HepG2 (cell line): ENCODE data around the gene MBD5. TPM values are rescaled to one million over a fixed set of nuclear protein-coding genes. Genes with fewer than 3 reads are reported as not detected.
A peak's percentile ranks its signal among the peaks of the same experiment; 100 is the strongest.

Experiments used
- ATAC-seq: fragments of 200-7000 bp; cut with Tn5 transposase; 3 replicates; pipeline ENCODE4 v1.9.1; 2020; ENCODE audit warnings: mild to moderate bottlenecking, moderate library complexity
- BruUV-seq: library from RNA; stranded (reverse); fragments of 400-500 nt; replicated peaks from 2 replicates; lab custom pipeline; 2021; lab: Mats Ljungman, UMichigan
- CTCF ChIA-PET: fragments of 300-600 bp; formaldehyde crosslinking; extraction: SDS; loops from one replicate; lab custom pipeline; 2021; ENCODE audit warnings: low total read pairs, inconsistent platforms, low intra/inter-chr PET ratio; lab: Yijun Ruan, JAX
- POLR2A ChIA-PET: fragments of 350-600 bp; sonication (Branson Sonifier 250); formaldehyde crosslinking; loops from one replicate; lab custom pipeline; 2020; ENCODE audit warnings: antibody characterized with exemption, inconsistent platforms; lab: Yijun Ruan, JAX
- DNase-seq: peaks from one replicate; pipeline ENCODE4 v3.0.0-alpha.2; 2015; ENCODE audit warnings: low spot score
- FAIRE-seq: peaks from 3 replicates; lab custom pipeline; 2011; peaks lifted over from hg19 to GRCh38; lab: Jason Lieb, UNC
- H2AFZ ChIP-seq: one replicate; pipeline ENCODE4 v1.6.1; 2011; ENCODE audit warnings: low read length, inconsistent platforms
- H3K27ac ChIP-seq: fragments of 300-600 bp; 3 replicates; pipeline ENCODE4 v1.8.0; 2011; ENCODE audit warnings: mixed run types, mild to moderate bottlenecking, mixed read lengths, low read length, inconsistent platforms; ENCODE audit not compliant: insufficient read depth; ENCODE audit errors: extremely low read length
- H3K27me3 ChIP-seq, 2 experiments: fragments of 200-600 bp in 1 of 2; 2 replicates in 1 of 2; 3 replicates in 1 of 2; pipeline versions ENCODE4 v1.6.0 to v1.8.0; 2011; ENCODE audit warnings: low read length in 2 of 2, mild to moderate bottlenecking in 2 of 2, moderate library complexity in 2 of 2, inconsistent platforms in 1 of 2; ENCODE audit not compliant: insufficient read depth in 2 of 2, control insufficient read depth in 1 of 2
- H3K36me3 ChIP-seq, 2 experiments: fragments of 200-600 bp in 1 of 2; replicated peaks in 1 of 2; 2 replicates in 1 of 2; 3 replicates in 1 of 2; pipeline versions ENCODE4 v1.5.1 to v1.8.0; 2011; ENCODE audit warnings: low read length in 2 of 2, inconsistent platforms in 1 of 2; ENCODE audit not compliant: insufficient read depth in 2 of 2, control insufficient read depth in 1 of 2
- H3K4me1 ChIP-seq: 2 replicates; pipeline ENCODE4 v1.5.1; 2012; ENCODE audit warnings: low read length, inconsistent platforms; ENCODE audit not compliant: insufficient read depth
- H3K4me2 ChIP-seq: 2 replicates; pipeline ENCODE4 v1.6.0; 2011; ENCODE audit warnings: low read depth, low read length, inconsistent platforms
- H3K4me3 ChIP-seq, 3 experiments: fragments of 200-600 bp in 1 of 3; sonication (generic), shearing (Covaris generic) in 1 of 3; replicated peaks in 1 of 3; 2 replicates each; pipeline ENCODE4 v1.5.1; 2011 to 2016; ENCODE audit warnings: low read length in 3 of 3, inconsistent platforms in 2 of 3, low read depth in 2 of 3, mild to moderate bottlenecking in 2 of 3, control low read depth in 1 of 3, mixed read lengths in 1 of 3; ENCODE audit not compliant: insufficient read depth in 1 of 3
- H3K79me2 ChIP-seq: one replicate; pipeline ENCODE4 v1.6.1; 2011; ENCODE audit warnings: low read length, inconsistent platforms; ENCODE audit not compliant: insufficient read depth
- H3K9ac ChIP-seq: 2 replicates; pipeline ENCODE4 v1.6.0; 2011; ENCODE audit warnings: mild to moderate bottlenecking, low read depth, low read length, inconsistent platforms; ENCODE audit not compliant: insufficient read depth
- H3K9me3 ChIP-seq: 2 replicates; pipeline ENCODE4 v1.5.1; 2012; ENCODE audit warnings: mild to moderate bottlenecking, low read length
- H4K20me1 ChIP-seq: 2 replicates; pipeline ENCODE4 v1.6.0; 2011; ENCODE audit warnings: inconsistent platforms, mild to moderate bottlenecking, low read length, moderate library complexity; ENCODE audit not compliant: insufficient read depth
- BCL6 ChIP-seq: IDR thresholded peaks from 2 replicates; pipeline ENCODE4 v1.6.1; 2016; ENCODE audit warnings: missing genetic modification reagents, missing compliant biosample characterization
- HNF4A ChIP-seq: sonication (generic); formaldehyde crosslinking; IDR thresholded peaks from 2 replicates; pipeline ENCODE4 v1.4.0; 2020; ENCODE audit warnings: missing genetic modification reagents
- NR2F1 ChIP-seq, 2 experiments: fragments of 450-650 bp in 1 of 2; formaldehyde crosslinking in 1 of 2; IDR thresholded peaks; 2 replicates each; pipeline versions ENCODE4 v1.5.0 to v1.6.1; 2016 to 2020; ENCODE audit warnings: mild to moderate bottlenecking in 1 of 2, missing compliant biosample characterization in 1 of 2, missing genetic modification reagents in 1 of 2, moderate library complexity in 1 of 2
- SRSF1 ChIP-seq: fragments of 200-400 bp; formaldehyde crosslinking; optimal IDR thresholded peaks from 2 replicates; pipeline ENCODE3; 2017; ENCODE audit warnings: mild to moderate bottlenecking, low read depth, low read length, moderate library complexity
- ZBTB26 ChIP-seq: IDR thresholded peaks from 2 replicates; pipeline ENCODE4 v1.6.1; 2016; ENCODE audit warnings: missing compliant biosample characterization, missing genetic modification reagents, borderline replicate concordance
- WGBS: methylation state at CpG from one replicate; pipeline ENCODE4 v1.1.6; 2017; ENCODE audit warnings: low lambda C conversion rate; 5-methylcytosine and 5-hydroxymethylcytosine counted together
- in situ Hi-C: cut with HindIII; loops from 2 replicates; pipeline ENCODE4 v1.10.0; 2017; ENCODE audit warnings: low pct_unique_long_range_greater_than_20kb; ENCODE audit not compliant: extremely low pct_ligation_motif_present
- intact Hi-C: fragments of 100-400 bp; cut with micrococcal nuclease; formaldehyde crosslinking; loops from one replicate; pipeline ENCODE4 v1.10.0; 2022; ENCODE audit not compliant: unreplicated experiment
- polyA plus RNA-seq, 8 experiments: library from polyadenylated mRNA; depleted of rRNA in 3 of 8; stranded (reverse) in 7 of 8; unstranded in 1 of 8; fragments of >200 nt; fragmentation: Illumina TruSeq in 4 of 8; extraction: Trizol in 4 of 8; gene quantifications; 2 replicates each; pipeline versions ENCODE4 v1.2.1 to v1.2.3, GENCODE V29; 2011 to 2016; ENCODE audit warnings: low read depth in 4 of 8, missing spikeins in 1 of 8, mixed read lengths in 1 of 8; ENCODE audit not compliant: insufficient read depth in 1 of 8
- total RNA-seq, 5 experiments: library from RNA; depleted of rRNA; stranded (reverse); fragments of >200 nt; fragmentation: Illumina TruSeq; extraction: Trizol; gene quantifications; 2 replicates each; pipeline ENCODE4 v1.2.3, GENCODE V29; 2016; ENCODE audit warnings: low read depth in 1 of 5
- TF ChIP-seq, protein P1 (sequence below): IDR thresholded peaks from 2 replicates; pipeline ENCODE4 v1.4.0; 2020; ENCODE audit warnings: mild to moderate bottlenecking, missing genetic modification reagents
- TF ChIP-seq, protein P2 (sequence below): fragments of 450-650 bp; IDR thresholded peaks from 2 replicates; pipeline ENCODE4 v1.6.1; 2016

The MBD5 gene
- total and polyA plus RNA-seq, 2 of the 13 experiments (the other 11 are each of a cell fraction or from before 2014, with no cell fraction given), result 13.5 to 26.4 TPM

- TF ChIP-seq SRSF1 (no peak), HNF4A (CRISPR knock-in tag) (0 out of 2 replicates have a peak, but pooled peaks have one; percentile 22), BCL6 (CRISPR knock-in tag) (peak; percentile 87), ZBTB26 (CRISPR knock-in tag) (peak; percentile 69; the same call in 1 of the 2 replicates), NR2F1 (CRISPR knock-in tag; IDR thresholded peaks at IDR 0.05) (0 out of 4 replicates have a peak, but pooled peaks of 1 of the 2 experiments have one; percentile 11)
- TF ChIP-seq, protein P1, sequence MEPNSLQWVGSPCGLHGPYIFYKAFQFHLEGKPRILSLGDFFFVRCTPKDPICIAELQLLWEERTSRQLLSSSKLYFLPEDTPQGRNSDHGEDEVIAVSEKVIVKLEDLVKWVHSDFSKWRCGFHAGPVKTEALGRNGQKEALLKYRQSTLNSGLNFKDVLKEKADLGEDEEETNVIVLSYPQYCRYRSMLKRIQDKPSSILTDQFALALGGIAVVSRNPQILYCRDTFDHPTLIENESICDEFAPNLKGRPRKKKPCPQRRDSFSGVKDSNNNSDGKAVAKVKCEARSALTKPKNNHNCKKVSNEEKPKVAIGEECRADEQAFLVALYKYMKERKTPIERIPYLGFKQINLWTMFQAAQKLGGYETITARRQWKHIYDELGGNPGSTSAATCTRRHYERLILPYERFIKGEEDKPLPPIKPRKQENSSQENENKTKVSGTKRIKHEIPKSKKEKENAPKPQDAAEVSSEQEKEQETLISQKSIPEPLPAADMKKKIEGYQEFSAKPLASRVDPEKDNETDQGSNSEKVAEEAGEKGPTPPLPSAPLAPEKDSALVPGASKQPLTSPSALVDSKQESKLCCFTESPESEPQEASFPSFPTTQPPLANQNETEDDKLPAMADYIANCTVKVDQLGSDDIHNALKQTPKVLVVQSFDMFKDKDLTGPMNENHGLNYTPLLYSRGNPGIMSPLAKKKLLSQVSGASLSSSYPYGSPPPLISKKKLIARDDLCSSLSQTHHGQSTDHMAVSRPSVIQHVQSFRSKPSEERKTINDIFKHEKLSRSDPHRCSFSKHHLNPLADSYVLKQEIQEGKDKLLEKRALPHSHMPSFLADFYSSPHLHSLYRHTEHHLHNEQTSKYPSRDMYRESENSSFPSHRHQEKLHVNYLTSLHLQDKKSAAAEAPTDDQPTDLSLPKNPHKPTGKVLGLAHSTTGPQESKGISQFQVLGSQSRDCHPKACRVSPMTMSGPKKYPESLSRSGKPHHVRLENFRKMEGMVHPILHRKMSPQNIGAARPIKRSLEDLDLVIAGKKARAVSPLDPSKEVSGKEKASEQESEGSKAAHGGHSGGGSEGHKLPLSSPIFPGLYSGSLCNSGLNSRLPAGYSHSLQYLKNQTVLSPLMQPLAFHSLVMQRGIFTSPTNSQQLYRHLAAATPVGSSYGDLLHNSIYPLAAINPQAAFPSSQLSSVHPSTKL (CRISPR knock-in tag), result 0 out of 2 replicates have a peak, but pooled peaks have one; percentile 10
- TF ChIP-seq, protein P2, sequence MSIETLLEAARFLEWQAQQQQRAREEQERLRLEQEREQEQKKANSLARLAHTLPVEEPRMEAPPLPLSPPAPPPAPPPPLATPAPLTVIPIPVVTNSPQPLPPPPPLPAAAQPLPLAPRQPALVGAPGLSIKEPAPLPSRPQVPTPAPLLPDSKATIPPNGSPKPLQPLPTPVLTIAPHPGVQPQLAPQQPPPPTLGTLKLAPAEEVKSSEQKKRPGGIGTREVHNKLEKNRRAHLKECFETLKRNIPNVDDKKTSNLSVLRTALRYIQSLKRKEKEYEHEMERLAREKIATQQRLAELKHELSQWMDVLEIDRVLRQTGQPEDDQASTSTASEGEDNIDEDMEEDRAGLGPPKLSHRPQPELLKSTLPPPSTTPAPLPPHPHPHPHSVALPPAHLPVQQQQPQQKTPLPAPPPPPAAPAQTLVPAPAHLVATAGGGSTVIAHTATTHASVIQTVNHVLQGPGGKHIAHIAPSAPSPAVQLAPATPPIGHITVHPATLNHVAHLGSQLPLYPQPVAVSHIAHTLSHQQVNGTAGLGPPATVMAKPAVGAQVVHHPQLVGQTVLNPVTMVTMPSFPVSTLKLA, result no peak
- Histone ChIP-seq H3K27ac (no peak overlapping the region), H3K9me3 (peaks cover 3% of the 10 kb centered on the region; the same call in 1 of the 2 replicates), H3K4me2 (no peak overlapping the region), H3K4me1 (peaks cover 9% of the 10 kb centered on the region), H3K4me3 (no peak overlapping the region), H3K79me2 (no peaks in the 10 kb centered on the region), H2AFZ (no peak overlapping the region), H3K36me3 (no peaks in the 10 kb centered on the region), H3K9ac (no peak overlapping the region), H3K27me3 (no peaks in the 10 kb centered on the region), H4K20me1 (no peaks in the 10 kb centered on the region)
- no peak for FAIRE-seq
- intact Hi-C loops, result no loop called here
- POLR2A ChIA-PET, result no interaction called here
- WGBS, result 59% methylated on average over 3 of the region's 3 CpGs
- no TSS peak for BruUV-seq
- in situ Hi-C loops, result no loop called here
- DNase-seq, result peak; percentile 40
- peak; percentile 63 for ATAC-seq
- CTCF ChIA-PET, result no interaction called here
Measured at GRCh38 chr2:148231858-148232257, 211.0 kb downstream of the MBD5 start.
